ENCODE results near the gene WDR33. TPM values are rescaled to one million over a fixed set of nuclear protein-coding genes. Genes with fewer than 3 reads are reported as not detected.
"Not testable (repeated sequence)": the region's sequence is repeated elsewhere in the genome, so short reads cannot be mapped to it uniquely, and the experiment has no call there.

Gene WDR33
- total RNA-seq, 5 donors from 2014 or later (not counting 1 experiment from before 2014, with no cell fraction given) = 54.5 to 79.8 (median 76.2) TPM

- ChIA-PET POLR2A (interaction anchor here (0.6 kb wide), 2 partner anchors 19 to 27 kb away, joined by 3 to 5 read pairs; no protein-coding TSS in a partner anchor), CTCF (interaction anchor here (0.6 kb wide), 3 partner anchors 43 to 230 kb away, joined by 3 to 4 read pairs (median 4); no protein-coding TSS in a partner anchor)
- no CpG with 5 or more reads among the region's 1 CpG for WGBS (ENCODE audit: insufficient coverage)
- peaks cover 0 to 6% (median 4%) of the 10 kb centered on the region in 3 donors for H3K9me3 Mint-ChIP-seq
- no peak overlapping the region for H3K27ac Mint-ChIP-seq
- peaks cover 14 to 28% (median 24%) of the 10 kb centered on the region in 3 donors for H3K4me1 Mint-ChIP-seq
- no peak overlapping the region for H3K27ac ChIP-seq (ENCODE audit: low read length)
- H3K4me1 ChIP-seq (ENCODE audit: control insufficient read depth in 1 of 2, extremely low read depth in 1 of 2, insufficient read depth in 2 of 2, low read length in 2 of 2) = peaks cover 3 to 9% of the 10 kb centered on the region in 2 experiments
- H3K4me3 ChIP-seq (ENCODE audit: control insufficient read depth in 1 of 2, extremely low read depth in 1 of 2, low read length in 1 of 2) = no peak overlapping the region
- ATAC-seq (replicated peaks in 1 of 4) (no peak), DNase-seq (no peak)
- no peaks in the 10 kb centered on the region for H3K9me3 ChIP-seq
- H3K36me3 ChIP-seq (ENCODE audit: control insufficient read depth in 2 of 2, extremely low read depth in 1 of 2, insufficient read depth in 1 of 2, low read length in 1 of 2) = no peaks in the 10 kb centered on the region
- no peak overlapping the region for H3K4me3 Mint-ChIP-seq
- H3K27me3 Mint-ChIP-seq = peaks cover 9 to 11% of the 10 kb centered on the region in 2 donors
- H3K36me3 Mint-ChIP-seq = peaks cover 2% of the 10 kb centered on the region
- H3K27me3 ChIP-seq (replicated peaks in 1 of 2; ENCODE audit: control insufficient read depth in 2 of 2, extremely low read depth in 1 of 2, insufficient read depth in 2 of 2, low read length in 1 of 2) = no peaks in the 10 kb centered on the region
Observed at GRCh38 chr2:127814677-127815076, 3.7 kb upstream of the WDR33 start.

DNA sequence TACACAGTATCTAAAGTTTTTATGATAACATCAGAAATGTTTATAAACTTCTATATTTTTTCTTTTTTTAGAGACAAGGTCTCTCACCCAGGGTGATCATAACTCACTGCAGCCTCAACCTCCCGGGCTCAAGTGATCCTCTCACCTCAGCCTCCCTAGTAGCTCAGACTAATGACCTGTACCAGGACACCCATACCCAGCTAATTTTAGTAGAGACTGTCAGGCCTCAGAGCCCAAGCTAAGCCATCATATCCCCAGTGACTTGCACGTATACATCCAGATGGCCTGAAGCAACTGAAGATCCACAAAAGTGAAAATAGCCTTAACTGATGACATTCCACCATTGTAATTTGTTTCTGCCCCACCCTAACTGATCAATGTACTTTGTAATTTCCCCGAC is 1.5 kb upstream of the WDR33 start:
- H3K9me3 Mint-ChIP-seq; ATAC-seq (replicated peaks in 1 of 4); H3K27me3 ChIP-seq (replicated peaks in 1 of 2; ENCODE audit: control insufficient read depth in 2 of 2, extremely low read depth in 1 of 2, insufficient read depth in 2 of 2, low read length in 1 of 2); H3K36me3 Mint-ChIP-seq; H3K9me3 ChIP-seq; POLR2A ChIA-PET; H3K36me3 ChIP-seq (ENCODE audit: control insufficient read depth in 2 of 2, extremely low read depth in 1 of 2, insufficient read depth in 1 of 2, low read length in 1 of 2); DNase-seq; H3K27me3 Mint-ChIP-seq; H3K27ac ChIP-seq (ENCODE audit: low read length); H3K4me3 ChIP-seq (ENCODE audit: control insufficient read depth in 1 of 2, extremely low read depth in 1 of 2, low read length in 1 of 2): not testable (repeated sequence)
- H3K4me1 ChIP-seq (ENCODE audit: control insufficient read depth in 1 of 2, extremely low read depth in 1 of 2, insufficient read depth in 2 of 2, low read length in 2 of 2) = peaks cover 9 to 23% of the 10 kb centered on the region in 2 experiments
- Mint-ChIP-seq H3K4me1 (peaks cover 31 to 48% (median 43%) of the 10 kb centered on the region in 3 donors), H3K27ac (peak overlapping the region in 1 of 2 donors; percentile 98), H3K4me3 (peak overlapping the region; percentile 69 to 100 (median 95))
- CTCF ChIA-PET = interaction anchor here in 1 of 2 donors (4.1 kb wide), 1 partner anchor 17 kb away, joined by 9 read pairs; no protein-coding TSS in a partner anchor
- WGBS (ENCODE audit: insufficient coverage) = 95% methylated on average over 3 of the region's 3 CpGs

- ATAC-seq (replicated peaks in 1 of 4) = peak; percentile 35 to 47 (median 44)
- H3K4me1 Mint-ChIP-seq = peaks cover 39 to 56% (median 51%) of the 10 kb centered on the region in 3 donors
- H3K27ac Mint-ChIP-seq = peak overlapping the region; percentile 97 to 98
- H3K9me3 ChIP-seq = no peaks in the 10 kb centered on the region
- 35% methylated on average over 31 of the region's 34 CpGs for WGBS (ENCODE audit: insufficient coverage)
- no peak for DNase-seq
- H3K36me3 Mint-ChIP-seq = peaks cover 6% of the 10 kb centered on the region
- no peaks in the 10 kb centered on the region for H3K27me3 ChIP-seq (replicated peaks in 1 of 2; ENCODE audit: control insufficient read depth in 2 of 2, extremely low read depth in 1 of 2, insufficient read depth in 2 of 2, low read length in 1 of 2)
- H3K9me3 Mint-ChIP-seq = no peaks in the 10 kb centered on the region
- H3K4me1 ChIP-seq (ENCODE audit: control insufficient read depth in 1 of 2, extremely low read depth in 1 of 2, insufficient read depth in 2 of 2, low read length in 2 of 2) = peaks cover 15 to 29% of the 10 kb centered on the region in 2 experiments
- peak overlapping the region; percentile 99 for H3K27ac ChIP-seq (ENCODE audit: low read length)
- peaks cover 2 to 4% of the 10 kb centered on the region in 2 donors for H3K27me3 Mint-ChIP-seq
- ChIA-PET POLR2A (interaction anchor here (0.5 to 1.4 kb wide), 2 partner anchors 13 to 109 kb away, joined by 3 to 10 read pairs; no protein-coding TSS in a partner anchor), CTCF (interaction anchor here (0.6 to 4.1 kb wide), 6 partner anchors 18 to 286 kb away, joined by 3 to 9 read pairs (median 6); partner anchors contain the start of gene POLR2D (in 1 of the 2))
- no peaks in the 10 kb centered on the region for H3K36me3 ChIP-seq (ENCODE audit: control insufficient read depth in 2 of 2, extremely low read depth in 1 of 2, insufficient read depth in 1 of 2, low read length in 1 of 2)
- peak overlapping the region; percentile 95 to 100 (median 98) for H3K4me3 Mint-ChIP-seq
- H3K4me3 ChIP-seq (ENCODE audit: control insufficient read depth in 1 of 2, extremely low read depth in 1 of 2, low read length in 1 of 2) = peak overlapping the region; percentile 91 to 96
Observed at GRCh38 chr2:127811397-127812321, 688 bp upstream of the WDR33 start.

DNA sequence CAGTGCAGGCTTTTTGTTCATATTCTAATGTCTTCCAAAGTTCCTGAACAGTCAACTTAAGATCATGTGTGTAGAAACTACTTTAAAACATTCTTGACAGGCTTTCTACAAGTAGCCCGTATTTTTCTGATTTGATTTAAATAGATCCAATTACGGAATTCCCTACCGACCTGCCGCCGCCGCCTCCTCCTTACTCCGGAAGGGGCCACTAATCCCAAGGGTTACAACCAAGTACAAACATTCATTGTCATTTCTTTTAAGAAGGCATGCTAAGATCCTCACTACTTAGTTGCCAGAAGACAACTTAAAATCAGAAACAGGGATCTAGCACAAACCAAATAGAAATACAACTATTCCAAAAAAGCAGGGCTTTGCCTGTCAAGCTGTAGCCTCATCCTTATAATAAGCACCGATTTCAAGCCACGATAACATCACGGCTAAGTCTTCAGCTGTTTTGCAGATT is 784 bp downstream of the WDR33 start:
- H3K9me3 ChIP-seq = no peaks in the 10 kb centered on the region
- H3K4me3 Mint-ChIP-seq = peak overlapping the region; percentile 95 to 100 (median 98)
- peaks cover 2 to 4% of the 10 kb centered on the region in 2 donors for H3K27me3 Mint-ChIP-seq
- H3K4me1 Mint-ChIP-seq = peaks cover 52 to 69% (median 63%) of the 10 kb centered on the region in 3 donors
- DNase-seq = no peak
- ChIA-PET CTCF (interaction anchor here in 1 of 2 donors (1.4 to 4.1 kb wide), 3 partner anchors 20 to 219 kb away, joined by 4 to 9 read pairs (median 8); partner anchors contain the start of gene POLR2D), POLR2A (interaction anchor here in 1 of 2 donors (1.4 kb wide), 1 partner anchor 108 kb away, joined by 3 read pairs; no protein-coding TSS in a partner anchor)
- H3K27me3 ChIP-seq (replicated peaks in 1 of 2; ENCODE audit: control insufficient read depth in 2 of 2, extremely low read depth in 1 of 2, insufficient read depth in 2 of 2, low read length in 1 of 2) = no peaks in the 10 kb centered on the region
- WGBS (ENCODE audit: insufficient coverage) = 2% methylated on average over 10 of the region's 10 CpGs
- peak overlapping the region; percentile 99 for H3K27ac ChIP-seq (ENCODE audit: low read length)
- H3K36me3 ChIP-seq (ENCODE audit: control insufficient read depth in 2 of 2, extremely low read depth in 1 of 2, insufficient read depth in 1 of 2, low read length in 1 of 2) = no peaks in the 10 kb centered on the region
- H3K36me3 Mint-ChIP-seq = peaks cover 9% of the 10 kb centered on the region
- H3K27ac Mint-ChIP-seq = peak overlapping the region; percentile 97 to 98
- peaks cover 18 to 41% of the 10 kb centered on the region in 2 experiments for H3K4me1 ChIP-seq (ENCODE audit: control insufficient read depth in 1 of 2, extremely low read depth in 1 of 2, insufficient read depth in 2 of 2, low read length in 2 of 2)
- H3K4me3 ChIP-seq (ENCODE audit: control insufficient read depth in 1 of 2, extremely low read depth in 1 of 2, low read length in 1 of 2) = peak overlapping the region; percentile 91 to 96
- H3K9me3 Mint-ChIP-seq = no peaks in the 10 kb centered on the region
- no peak for ATAC-seq (replicated peaks in 1 of 4)

DNA sequence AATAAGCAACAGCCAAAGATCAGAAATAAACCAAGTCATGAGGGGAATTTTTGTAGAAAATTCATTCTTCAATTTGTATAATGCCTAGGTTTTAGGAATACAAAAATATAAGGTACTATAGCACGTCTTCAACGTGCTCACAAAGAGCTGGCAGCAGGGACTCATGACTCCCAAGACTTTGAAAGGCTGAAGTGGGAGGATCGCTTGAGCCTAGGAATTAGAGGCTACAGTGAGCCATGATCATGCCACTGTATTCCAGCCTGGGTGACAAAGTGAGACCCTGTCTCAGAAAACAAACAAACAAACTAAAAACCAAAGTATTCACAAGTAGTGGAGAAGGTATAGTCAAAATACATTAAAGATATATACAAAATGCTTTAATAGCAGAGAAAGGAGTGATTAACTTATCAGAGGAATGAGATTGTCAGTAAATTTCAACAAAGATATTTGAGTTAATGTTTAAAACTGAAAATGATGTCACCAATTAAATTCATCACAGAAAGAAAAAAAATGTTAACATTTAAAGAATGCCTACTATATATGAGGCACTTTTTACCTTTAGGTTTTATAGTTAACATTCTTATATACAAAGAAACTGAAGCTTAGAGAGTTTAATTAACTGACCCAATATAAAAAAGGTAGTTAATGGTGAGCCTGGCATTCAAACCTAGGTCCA is 3.2 kb downstream of the WDR33 start:
- H3K36me3 ChIP-seq (ENCODE audit: control insufficient read depth in 2 of 2, extremely low read depth in 1 of 2, insufficient read depth in 1 of 2, low read length in 1 of 2) = peaks cover 0 to 2% of the 10 kb centered on the region in 2 donors
- 100% methylated on average over 1 of the region's 3 CpGs for WGBS (ENCODE audit: insufficient coverage)
- ATAC-seq (replicated peaks in 1 of 4) = no peak
- Mint-ChIP-seq H3K27ac (peak overlapping the region in 1 of 2 donors; percentile 50), H3K36me3 (peaks cover 15% of the 10 kb centered on the region), H3K4me1 (peaks cover 70 to 87% (median 85%) of the 10 kb centered on the region in 3 donors), H3K9me3 (no peaks in the 10 kb centered on the region), H3K27me3 (no peaks in the 10 kb centered on the region), H3K4me3 (peak overlapping the region; percentile 64 to 100 (median 72))
- no peak for DNase-seq
- H3K9me3 ChIP-seq = no peaks in the 10 kb centered on the region
- no peaks in the 10 kb centered on the region for H3K27me3 ChIP-seq (replicated peaks in 1 of 2; ENCODE audit: control insufficient read depth in 2 of 2, extremely low read depth in 1 of 2, insufficient read depth in 2 of 2, low read length in 1 of 2)
- ChIA-PET CTCF (no interaction called here), POLR2A (interaction anchor here (0.6 to 1.4 kb wide), 3 partner anchors 9 to 22 kb away, joined by 3 to 8 read pairs (median 7); no protein-coding TSS in a partner anchor)
- H3K4me3 ChIP-seq (ENCODE audit: control insufficient read depth in 1 of 2, extremely low read depth in 1 of 2, low read length in 1 of 2) = no peak overlapping the region
- H3K27ac ChIP-seq (ENCODE audit: low read length) = no peak overlapping the region
- peaks cover 20 to 49% of the 10 kb centered on the region in 2 experiments for H3K4me1 ChIP-seq (ENCODE audit: control insufficient read depth in 1 of 2, extremely low read depth in 1 of 2, insufficient read depth in 2 of 2, low read length in 2 of 2)
